Stimulated activated CD4-positive, alpha-beta T cell treated with anti-CD3 and anti-CD28 coated beads, Interleukin-2, amount 100 ng/mL, for 48 hours (primary cell): ENCODE measurements around the gene CYTH3.

Experiments
- DNase-seq, 2 donors: peaks; one replicate each; pipeline ENCODE4 v3.0.0-alpha.2; 2020

Gene CYTH3

DNA sequence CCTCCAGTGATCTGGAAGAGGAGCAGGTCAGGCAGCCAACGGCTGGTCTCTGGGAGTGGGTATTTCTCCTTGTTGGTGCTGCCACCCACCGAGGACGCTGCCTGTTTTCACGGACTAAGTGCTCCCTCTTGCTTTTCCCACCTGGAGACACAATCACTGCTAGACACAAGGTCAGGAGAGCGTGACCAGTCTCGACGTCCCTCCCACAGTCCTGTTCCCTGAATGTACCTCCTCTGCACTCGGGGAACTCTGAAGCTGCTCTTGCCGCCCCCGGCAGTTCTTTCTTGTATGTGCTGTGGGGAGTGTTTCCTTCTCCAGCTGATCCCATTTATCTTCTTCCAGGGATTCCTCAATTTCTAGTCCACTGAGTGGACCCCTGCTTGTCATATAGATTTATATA, 89.4 kb downstream of the CYTH3 start:
- no peak for DNase-seq

DNA sequence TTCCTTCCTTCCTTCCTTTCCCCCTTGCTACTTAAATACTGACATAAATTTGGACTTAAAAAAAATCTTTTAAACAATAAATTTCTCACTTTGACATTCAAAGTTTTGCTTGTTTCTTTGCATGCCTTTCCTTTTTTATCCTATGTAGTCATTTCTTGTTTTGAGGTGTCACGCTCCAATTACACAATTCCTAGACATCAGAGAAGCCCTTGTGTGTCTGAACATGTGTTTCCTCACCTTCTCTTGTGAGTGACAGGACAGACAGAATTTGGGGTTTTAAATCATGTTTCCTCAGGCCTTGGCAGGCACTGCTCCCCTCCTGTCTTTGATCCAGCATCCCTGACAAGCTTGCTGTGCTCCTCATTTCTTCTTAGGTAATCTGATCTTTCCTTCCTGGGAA, 91.3 kb downstream of the CYTH3 start:
- no peak for DNase-seq

DNA sequence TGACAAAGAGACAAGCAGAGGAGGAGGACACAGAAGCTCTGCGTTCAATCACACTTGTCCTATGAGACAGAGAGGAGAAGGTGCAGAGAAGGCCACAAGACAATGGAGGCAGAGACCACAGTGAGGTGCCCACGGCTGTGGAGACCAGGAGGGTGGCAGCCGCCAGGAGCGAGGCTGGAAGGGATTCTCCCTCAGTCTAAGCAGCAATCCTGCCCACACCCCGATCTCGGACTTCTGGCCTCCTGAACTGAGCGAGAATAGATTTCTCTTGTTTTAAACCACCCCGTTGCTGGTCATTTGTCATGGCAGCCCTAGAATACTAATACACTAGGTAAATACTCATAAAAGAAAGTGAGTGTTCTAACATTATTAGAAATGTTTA, 92.1 kb downstream of the CYTH3 start:
- DNase-seq = no peak

GRCh38 chr7:6179620-6180343, 92.6 kb downstream of the CYTH3 start:
- DNase-seq = no peak

DNA sequence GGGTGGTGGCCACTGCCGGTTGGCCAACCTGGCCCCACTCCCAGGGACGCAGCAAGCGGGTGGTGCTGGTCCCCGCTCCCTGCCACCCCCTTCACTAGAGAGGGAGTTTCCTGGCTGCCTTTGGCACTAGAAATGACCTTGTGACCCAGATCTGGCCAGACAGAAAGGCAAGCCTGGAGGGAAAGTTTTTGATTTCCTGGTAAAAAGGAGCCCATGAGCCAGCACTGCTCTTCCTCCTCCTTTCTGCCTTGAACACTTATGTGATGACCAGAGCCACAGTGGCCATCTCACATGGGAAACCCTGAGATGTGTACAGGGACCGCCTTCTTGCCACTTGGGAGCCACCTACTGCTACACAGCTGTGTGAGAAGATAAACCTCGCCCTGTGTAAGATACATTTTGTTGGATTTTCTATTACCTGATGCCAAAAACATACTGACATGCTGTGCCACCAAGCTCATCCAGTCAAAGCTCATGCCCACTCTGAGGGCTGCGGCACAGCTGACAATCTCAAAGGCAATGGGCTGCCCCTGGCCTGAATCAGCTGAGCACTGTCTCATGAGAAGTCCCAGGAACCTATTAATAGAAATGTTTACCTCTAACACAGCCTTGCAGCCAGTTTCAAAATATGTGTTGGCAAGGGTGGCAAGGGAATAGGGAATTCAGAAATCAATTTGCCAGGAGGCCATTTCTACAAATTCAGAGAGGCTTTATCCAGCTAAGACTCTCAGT, 94.0 kb downstream of the CYTH3 start:
- no peak for DNase-seq

DNA sequence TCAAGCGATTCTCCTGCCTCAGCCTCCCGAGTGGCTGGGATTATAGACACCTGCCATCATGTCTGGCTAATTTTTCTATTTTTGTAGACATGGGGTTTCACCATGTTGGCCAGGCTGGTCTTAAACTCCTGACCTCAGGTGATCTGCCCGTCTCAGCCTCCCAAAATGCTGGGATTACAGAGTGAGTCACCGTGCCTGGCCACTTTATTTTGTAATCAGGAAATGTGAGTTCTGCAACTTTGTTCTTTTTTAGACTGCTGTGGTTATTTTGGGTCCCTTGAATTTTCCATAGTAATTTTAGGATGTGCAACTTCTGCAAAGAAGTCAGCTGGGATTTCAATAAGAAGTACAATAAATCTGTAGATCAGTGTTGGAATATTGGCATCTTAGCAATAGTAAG, 96.8 kb downstream of the CYTH3 start:
- no peak for DNase-seq

GRCh38 chr7:6172910-6173295, 99.5 kb downstream of the CYTH3 start:
- no peak for DNase-seq

DNA sequence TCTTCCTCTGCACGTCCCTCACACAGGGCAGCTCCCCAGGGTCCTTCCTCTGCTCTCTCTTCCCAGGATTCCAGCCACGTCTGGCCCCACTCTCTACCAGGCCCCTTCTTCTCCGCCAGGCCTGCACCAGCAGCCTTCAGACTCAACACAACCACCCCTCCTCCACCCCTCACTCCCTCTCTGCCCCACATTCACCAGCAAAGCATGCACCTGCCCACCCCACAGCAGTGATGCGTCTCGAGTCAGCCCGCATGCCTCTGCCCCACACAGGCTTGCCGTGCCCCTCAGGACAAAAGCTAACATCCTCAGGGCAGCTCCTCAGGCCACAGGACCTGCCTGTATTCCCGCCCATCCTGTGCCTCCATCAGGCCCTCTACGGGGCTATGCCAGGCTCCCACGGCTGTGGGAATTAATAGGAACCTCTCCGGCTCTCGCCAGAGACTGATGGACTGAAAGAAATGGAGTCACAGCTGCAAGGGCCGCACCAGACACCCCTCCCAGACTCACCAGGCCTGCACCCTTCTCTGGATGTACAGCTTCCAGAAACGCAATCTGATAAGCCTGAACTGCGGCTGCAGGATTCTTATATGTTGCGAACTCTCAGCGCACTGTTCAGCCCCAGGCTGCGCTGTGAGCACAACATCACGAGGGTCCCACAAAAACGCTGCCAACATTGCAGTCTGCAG, 100.1 kb downstream of the CYTH3 start:
- no peak for DNase-seq

DNA sequence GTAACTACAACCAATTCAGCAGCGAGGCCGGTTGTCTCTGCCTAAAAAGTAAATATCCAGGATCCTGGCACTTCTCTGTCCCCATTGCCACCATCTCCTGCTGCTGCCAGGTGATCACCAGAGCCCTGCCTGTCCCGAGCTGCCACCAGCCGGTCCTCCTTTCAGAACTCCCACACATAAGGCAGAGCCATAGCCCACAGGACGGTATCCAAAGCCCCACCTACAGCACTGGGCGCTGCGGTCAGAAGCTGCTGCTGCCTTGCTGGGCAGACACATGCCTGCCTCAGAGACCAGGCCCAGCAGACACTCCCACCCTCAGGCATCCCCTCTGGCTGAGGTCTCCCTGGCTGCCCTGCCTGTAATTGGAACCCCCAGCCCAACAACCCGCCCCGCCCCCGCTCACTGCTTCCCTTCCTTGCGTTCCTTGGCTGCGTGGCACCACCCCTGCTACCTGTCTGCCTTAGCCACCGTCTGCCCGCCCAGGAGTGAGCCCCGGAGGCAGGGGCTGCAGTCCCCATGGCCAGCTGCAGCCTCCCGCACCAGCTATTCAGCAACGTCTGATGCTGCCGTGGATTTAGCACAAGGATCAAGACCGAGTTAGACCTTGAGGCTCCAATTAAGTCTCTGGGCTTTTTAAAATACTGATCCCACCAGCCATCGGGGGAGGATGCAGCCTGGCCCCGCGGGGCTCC, 100.7 kb downstream of the CYTH3 start:
- DNase-seq = no peak

- DNase-seq = no peak
Measured at GRCh38 chr7:6170571-6171531, 101.6 kb downstream of the CYTH3 start.

DNA sequence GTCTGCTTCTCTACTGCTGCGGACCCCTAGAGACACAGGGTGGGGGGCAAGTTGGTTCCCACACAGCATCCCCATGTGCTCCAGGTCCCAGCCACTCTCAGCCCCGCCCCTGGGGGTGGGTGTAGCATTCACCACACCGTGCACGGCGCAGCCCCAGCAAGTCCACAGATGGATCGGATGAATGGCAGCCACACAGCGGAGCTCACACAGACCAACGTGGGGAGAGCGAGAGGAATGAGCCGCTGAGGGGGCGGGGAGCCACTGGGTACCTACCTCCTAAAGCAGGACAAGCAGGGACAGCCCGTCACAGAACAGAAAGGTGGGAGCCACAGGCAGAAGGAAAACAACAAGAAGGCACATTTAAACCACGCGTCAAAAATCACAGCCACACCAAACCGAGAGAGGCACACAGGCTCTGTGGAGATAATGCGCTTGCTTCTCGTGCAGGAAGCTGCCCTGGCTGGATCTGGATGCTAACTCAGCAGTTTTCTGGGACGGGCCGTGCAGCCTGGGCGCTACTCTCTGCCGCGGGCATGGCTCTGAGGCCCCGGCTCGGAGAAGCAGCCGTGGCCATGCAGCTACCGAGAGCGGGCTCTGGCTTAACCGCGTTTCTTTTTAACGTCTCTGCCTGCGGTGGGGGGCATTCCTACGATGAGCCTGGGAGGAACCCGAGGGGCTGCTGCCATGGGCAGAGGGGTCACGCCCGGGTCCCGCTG, 102.5 kb downstream of the CYTH3 start:
- DNase-seq = no peak

- DNase-seq = no peak
Measured at GRCh38 chr7:6168477-6168868, 104.0 kb downstream of the CYTH3 start.

GRCh38 chr7:6167587-6168476, 104.6 kb downstream of the CYTH3 start:
- no peak for DNase-seq

DNA sequence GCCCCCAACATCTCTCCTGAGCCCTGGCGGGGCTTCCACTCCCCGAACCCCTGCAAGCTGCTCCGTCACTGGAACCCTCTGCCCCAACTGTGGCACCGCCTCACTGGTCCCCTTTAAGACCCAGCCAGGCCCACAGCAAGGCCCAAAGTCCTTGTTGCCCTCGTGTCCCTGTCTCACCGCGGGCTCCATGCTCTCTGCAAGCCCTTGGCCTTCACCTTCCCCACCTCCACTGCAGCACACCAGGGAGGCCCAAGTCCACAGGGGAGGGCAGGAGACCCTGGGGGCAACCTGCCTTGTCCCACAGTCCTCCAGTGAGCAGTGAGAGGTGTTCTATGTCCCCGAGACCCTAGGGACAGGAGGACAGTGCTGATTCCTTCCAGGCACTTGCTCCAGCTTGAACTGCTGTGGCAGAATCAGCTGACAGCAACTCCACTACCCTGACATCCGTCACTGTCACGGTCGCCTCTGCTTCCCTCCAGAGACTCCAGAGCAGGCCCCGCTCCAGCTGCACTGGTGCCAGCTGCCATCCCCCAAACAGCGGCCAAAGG, 105.3 kb downstream of the CYTH3 start:
- no peak for DNase-seq

DNA sequence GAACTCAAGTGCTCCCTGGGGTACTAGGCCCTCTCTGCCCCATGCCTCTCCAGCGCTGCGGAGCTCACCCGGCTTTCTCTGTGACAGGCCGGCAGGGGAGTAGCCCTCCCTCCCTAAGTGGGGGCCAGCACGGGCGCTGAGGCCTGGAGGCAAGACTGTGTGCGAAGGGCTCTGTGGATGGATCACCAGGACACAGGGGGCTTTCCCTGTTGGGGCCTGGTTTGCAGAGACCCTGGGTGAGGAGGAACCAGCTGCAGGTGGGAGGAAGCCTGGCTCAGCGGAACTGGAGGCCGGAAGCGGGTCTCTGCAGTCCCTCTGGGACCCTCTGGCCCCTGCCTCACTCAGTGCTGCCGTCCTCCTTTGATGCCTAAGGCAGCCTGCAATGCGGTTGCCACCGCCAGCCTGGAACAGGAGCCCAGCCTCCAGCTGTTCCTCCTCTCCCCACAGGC, 106.0 kb downstream of the CYTH3 start:
- DNase-seq = no peak

DNA sequence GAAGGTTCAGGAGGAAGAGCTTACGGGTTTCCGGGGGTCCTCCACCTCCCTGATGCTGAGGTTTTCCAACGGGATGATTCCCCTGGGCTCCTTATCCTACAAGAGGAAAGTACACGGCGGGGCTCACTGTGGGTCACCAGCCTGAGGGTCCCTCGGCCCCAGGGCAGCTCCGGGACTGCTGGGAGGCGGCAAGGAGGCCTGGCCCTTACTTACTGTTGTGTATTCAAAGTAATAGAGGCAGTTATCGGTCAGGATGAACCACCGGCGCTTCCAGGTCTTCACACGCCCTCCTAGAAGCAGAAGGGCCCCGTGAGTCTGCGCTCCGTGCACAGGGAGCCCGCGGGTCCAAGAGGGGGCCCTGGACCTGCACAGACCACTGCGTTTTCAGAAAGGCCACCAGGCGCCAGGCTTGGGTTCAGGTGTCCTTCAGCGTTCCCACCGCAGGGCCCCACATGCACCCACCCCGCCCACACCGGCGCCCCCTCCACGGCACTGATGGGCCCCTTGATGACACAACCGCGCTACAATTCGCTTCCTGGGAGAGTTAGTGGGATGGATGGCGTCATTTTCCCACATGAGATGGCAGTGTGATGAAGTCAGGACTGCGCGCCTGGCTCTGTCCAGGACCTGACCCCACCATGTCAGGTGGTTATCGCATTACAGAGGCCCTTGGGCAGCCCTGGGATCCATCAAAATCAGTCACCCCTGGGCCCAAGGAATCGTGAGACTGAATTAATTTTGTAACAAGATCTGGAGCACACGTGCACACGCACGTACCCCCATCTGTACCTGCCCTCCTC, 106.7 kb downstream of the CYTH3 start:
- no peak for DNase-seq

DNA sequence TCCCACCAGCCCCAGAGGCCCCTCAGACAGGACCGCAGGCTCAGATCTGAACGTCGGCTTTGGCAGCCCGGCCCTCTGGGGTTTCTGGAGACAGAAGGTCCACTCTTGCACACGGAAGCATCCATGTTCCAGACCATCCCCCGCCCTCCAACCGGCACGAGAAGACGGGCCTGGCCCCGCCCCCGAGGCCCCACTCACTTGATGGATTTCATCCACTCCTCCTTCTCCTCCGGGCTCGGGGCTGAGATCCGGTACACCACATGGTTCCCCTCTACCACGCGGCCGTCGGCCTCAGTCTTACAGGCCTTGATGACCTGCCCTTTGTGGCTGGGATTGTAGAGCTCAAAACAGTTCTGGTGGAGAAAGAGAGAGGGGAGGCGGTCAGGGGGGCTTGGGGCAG, 107.3 kb downstream of the CYTH3 start:
- DNase-seq = no peak

DNA sequence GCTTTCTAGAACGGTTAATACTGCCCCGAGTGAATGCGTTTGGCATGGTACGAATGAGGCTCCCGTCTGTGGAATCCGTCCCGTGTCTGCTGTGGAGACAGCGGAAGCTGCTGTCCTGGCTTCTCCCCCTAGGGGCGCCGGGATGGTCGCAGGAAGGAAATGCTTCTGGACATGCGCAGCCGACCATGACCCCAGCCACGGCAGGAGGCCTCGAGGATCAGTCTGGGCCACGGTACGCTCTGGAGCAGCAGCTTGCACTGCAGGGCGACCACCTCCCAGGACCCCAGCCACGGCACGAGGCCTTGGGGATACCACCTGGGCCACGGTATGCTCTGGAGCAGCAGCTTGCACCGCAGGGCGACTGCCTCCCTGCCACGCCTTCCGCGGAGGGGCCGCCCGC, 107.9 kb downstream of the CYTH3 start:
- no peak for DNase-seq

- no peak for DNase-seq
Measured at GRCh38 chr7:6164010-6164409, 108.4 kb downstream of the CYTH3 start.
